ENCODE data around the gene TPD52L3.
A peak's percentile ranks its signal among the peaks of the same experiment; 100 is the strongest.

TPD52L3 gene

DNA sequence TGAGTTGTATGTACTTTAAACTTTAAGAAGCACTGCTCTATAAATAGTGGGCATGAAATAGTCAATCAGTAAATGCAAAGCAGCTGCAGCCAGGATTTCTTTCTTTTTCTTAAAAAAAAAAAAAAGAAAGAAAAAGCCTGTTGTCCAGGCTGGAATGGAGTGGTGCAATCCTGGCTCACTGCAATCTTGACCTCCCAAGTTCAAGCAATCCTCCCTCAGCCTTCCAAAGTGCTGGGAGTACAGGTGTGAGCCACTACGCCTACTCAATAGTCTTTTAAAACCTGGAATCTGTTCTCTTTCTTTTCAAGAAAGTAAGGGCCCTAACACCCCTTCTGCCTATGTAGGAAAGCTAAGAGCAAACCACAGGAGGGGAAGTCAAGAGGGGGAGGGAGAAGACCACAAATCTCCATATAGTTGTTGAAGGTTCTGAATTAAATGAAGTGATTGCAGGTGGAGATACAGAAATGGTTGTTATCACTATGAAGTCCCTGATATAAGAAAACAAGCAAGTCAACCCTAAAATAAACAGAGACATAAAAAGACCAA is 20.6 kb upstream of the TPD52L3 start:
- no peak for TF ChIP-seq SIN3A (IDR thresholded peaks at IDR 0.05; ENCODE audit: borderline replicate concordance, insufficient read depth, low read length)
- TF ChIP-seq POLR2AphosphoS5 (IDR thresholded peaks at IDR 0.05; ENCODE audit: low read depth, low read length): no peak
- TF ChIP-seq, protein P1, sequence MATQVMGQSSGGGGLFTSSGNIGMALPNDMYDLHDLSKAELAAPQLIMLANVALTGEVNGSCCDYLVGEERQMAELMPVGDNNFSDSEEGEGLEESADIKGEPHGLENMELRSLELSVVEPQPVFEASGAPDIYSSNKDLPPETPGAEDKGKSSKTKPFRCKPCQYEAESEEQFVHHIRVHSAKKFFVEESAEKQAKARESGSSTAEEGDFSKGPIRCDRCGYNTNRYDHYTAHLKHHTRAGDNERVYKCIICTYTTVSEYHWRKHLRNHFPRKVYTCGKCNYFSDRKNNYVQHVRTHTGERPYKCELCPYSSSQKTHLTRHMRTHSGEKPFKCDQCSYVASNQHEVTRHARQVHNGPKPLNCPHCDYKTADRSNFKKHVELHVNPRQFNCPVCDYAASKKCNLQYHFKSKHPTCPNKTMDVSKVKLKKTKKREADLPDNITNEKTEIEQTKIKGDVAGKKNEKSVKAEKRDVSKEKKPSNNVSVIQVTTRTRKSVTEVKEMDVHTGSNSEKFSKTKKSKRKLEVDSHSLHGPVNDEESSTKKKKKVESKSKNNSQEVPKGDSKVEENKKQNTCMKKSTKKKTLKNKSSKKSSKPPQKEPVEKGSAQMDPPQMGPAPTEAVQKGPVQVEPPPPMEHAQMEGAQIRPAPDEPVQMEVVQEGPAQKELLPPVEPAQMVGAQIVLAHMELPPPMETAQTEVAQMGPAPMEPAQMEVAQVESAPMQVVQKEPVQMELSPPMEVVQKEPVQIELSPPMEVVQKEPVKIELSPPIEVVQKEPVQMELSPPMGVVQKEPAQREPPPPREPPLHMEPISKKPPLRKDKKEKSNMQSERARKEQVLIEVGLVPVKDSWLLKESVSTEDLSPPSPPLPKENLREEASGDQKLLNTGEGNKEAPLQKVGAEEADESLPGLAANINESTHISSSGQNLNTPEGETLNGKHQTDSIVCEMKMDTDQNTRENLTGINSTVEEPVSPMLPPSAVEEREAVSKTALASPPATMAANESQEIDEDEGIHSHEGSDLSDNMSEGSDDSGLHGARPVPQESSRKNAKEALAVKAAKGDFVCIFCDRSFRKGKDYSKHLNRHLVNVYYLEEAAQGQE (IDR thresholded peaks at IDR 0.05; ENCODE audit: insufficient read depth in 1 of 2, low read depth in 2 of 2, low read length in 2 of 2): no peak
- no peak for TF ChIP-seq TAF1 (IDR thresholded peaks at IDR 0.05; ENCODE audit: borderline replicate concordance, insufficient read depth, low read length)
- no peak for TF ChIP-seq FOXP2 (optimal IDR thresholded peaks at IDR 0.05; ENCODE audit: borderline replicate concordance, extremely low read depth, extremely low read length, insufficient read depth)

DNA sequence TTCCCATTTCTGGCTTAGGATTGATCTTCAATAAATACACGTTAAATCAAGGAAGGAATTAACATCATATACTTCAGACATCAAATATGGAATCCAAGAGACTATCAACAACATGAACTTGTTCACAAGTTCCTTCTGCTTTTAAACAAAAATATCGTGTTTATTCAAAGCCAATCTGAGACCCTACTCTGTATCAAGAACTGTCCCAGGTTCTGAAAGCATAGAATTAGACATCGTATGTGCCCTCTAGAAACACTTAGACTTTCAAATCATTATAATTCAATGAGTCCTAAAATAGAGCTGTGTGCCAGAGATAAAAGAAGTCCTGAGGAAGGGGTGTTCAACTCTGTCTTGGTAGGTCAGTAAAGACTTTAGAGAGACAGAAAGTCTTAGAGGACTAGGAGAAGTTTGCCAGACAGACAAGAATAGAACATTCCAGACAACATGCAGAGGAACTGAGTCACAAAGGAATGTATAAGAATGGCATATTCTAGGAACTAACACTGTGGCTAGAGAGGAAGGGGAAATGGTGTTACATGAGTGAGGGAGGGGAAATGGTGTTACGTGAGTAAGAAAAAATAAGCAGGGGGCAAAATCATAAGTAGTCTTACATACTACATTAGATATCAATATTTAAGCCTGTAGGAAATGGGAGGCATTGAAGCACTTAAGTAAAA is 2.9 kb downstream of the TPD52L3 start:
- TF ChIP-seq, protein P1 (IDR thresholded peaks at IDR 0.05; ENCODE audit: insufficient read depth in 1 of 2, low read depth in 2 of 2, low read length in 2 of 2): peak in 1 of 2 experiments; percentile 53; a peak in 1 of 4 replicates
- no peak for TF ChIP-seq FOXP2 (optimal IDR thresholded peaks at IDR 0.05; ENCODE audit: borderline replicate concordance, extremely low read depth, extremely low read length, insufficient read depth)

DNA sequence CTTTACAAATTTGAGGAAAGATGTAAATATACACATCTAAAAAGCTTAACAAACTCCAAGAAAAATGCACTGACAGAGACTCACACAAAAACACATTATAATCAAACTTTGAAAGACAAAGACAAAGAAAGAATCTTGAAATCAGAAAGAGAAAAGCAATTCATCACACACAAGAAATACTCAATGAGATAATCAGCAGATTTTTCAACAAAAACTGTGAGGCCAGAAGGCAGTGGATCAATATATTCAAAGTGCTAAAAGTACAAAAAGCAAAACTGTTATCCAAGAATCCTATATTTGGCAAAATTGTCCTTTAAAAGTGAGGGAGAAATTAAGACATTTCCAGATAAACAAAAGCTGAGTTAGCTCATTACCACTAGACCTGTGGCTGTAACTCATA is 6.1 kb downstream of the TPD52L3 start:
- TF ChIP-seq FOXP2 (optimal IDR thresholded peaks at IDR 0.05; ENCODE audit: borderline replicate concordance, extremely low read depth, extremely low read length, insufficient read depth): no peak

DNA sequence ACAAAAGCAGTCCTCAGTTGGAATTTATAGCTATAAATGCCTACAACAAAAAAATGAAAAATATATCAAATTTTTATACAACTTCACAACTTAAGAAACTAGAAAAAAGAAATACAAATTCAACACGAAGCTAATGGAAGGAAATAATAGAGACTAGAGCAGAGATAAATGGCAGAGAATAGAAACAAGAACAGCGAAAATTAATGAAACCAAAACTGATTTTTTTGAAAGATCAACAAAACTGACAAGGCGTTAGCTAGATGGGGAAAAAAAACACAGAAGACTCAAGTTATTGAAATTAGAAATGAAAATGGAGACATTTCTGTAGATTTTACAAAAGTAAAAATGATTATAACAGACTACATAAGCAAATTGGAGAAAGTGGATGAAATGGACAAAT is 20.6 kb downstream of the TPD52L3 start:
- TF ChIP-seq, protein P1 (IDR thresholded peaks at IDR 0.05; ENCODE audit: insufficient read depth in 1 of 2, low read depth in 2 of 2, low read length in 2 of 2): no peak
- TF ChIP-seq FOXP2 (optimal IDR thresholded peaks at IDR 0.05; ENCODE audit: borderline replicate concordance, extremely low read depth, extremely low read length, insufficient read depth) (no peak), POLR2AphosphoS5 (IDR thresholded peaks at IDR 0.05; ENCODE audit: low read depth, low read length) (no peak), TAF1 (IDR thresholded peaks at IDR 0.05; ENCODE audit: borderline replicate concordance, insufficient read depth, low read length) (no peak), SIN3A (IDR thresholded peaks at IDR 0.05; ENCODE audit: borderline replicate concordance, insufficient read depth, low read length) (no peak)

DNA sequence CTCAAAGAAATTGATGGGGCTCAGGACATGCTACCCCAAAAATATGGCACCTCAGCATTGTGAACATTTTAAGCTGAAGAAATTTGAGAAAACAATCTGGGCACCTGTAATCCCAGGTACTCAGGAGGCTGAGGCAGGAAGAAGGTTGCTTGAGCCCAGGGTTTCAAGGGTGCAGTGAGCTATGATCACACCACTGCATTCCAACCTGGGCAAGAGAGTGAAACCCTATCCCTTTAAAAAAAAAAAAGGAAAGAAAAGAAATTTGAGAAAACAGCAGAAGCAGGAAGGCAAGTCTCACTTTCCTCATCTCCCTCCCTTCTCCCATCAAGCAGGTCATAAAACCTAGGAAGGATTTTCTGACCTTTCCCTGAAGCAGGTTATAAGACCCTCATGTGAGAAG is 23.6 kb downstream of the TPD52L3 start:
- TF ChIP-seq, protein P1 (IDR thresholded peaks at IDR 0.05; ENCODE audit: insufficient read depth in 1 of 2, low read depth in 2 of 2, low read length in 2 of 2): no peak
- TF ChIP-seq TAF1 (IDR thresholded peaks at IDR 0.05; ENCODE audit: borderline replicate concordance, insufficient read depth, low read length) (no peak), FOXP2 (optimal IDR thresholded peaks at IDR 0.05; ENCODE audit: borderline replicate concordance, extremely low read depth, extremely low read length, insufficient read depth) (no peak), SIN3A (IDR thresholded peaks at IDR 0.05; ENCODE audit: borderline replicate concordance, insufficient read depth, low read length) (no peak), POLR2AphosphoS5 (IDR thresholded peaks at IDR 0.05; ENCODE audit: low read depth, low read length) (no peak)

All from PFSK-1 (cell line).